IMR-90 (cell line): Measurements from ENCODE around the gene HMGCS2.

ENCODE experiments used
- FOS ChIP-seq: fragments of 150-350 bp; IDR thresholded peaks from 2 replicates; pipeline ENCODE4 v1.6.1; 2016; ENCODE audit warnings: low read depth, low read length
- MAFK ChIP-seq: IDR thresholded peaks from 2 replicates; pipeline ENCODE4 v1.6.1; 2012; ENCODE audit warnings: low read depth, low read length, improper control_type of control experiment
- MAZ ChIP-seq: IDR thresholded peaks from 2 replicates; pipeline ENCODE4 v1.6.1; 2012; ENCODE audit warnings: low read depth, mild to moderate bottlenecking, low read length, improper control_type of control experiment, moderate library complexity, borderline replicate concordance
- MXI1 ChIP-seq: IDR thresholded peaks from 2 replicates; pipeline ENCODE4 v1.6.1; 2012; ENCODE audit warnings: low read depth, mild to moderate bottlenecking, low read length, moderate library complexity, borderline replicate concordance
- POLR2A ChIP-seq: IDR thresholded peaks from 2 replicates; pipeline ENCODE4 v1.6.1; 2012; ENCODE audit warnings: mild to moderate bottlenecking, low read depth, low read length
- RAD21 ChIP-seq: IDR thresholded peaks from 2 replicates; pipeline ENCODE4 v1.6.1; 2012; ENCODE audit warnings: low read length, improper control_type of control experiment
- RCOR1 ChIP-seq: IDR thresholded peaks from 2 replicates; pipeline ENCODE4 v1.6.1; 2012; ENCODE audit warnings: mild to moderate bottlenecking, low read length, improper control_type of control experiment; ENCODE audit not compliant: insufficient replicate concordance
- RFX5 ChIP-seq: IDR thresholded peaks from 2 replicates; pipeline ENCODE4 v1.8.0; 2012; ENCODE audit warnings: low read depth, mild to moderate bottlenecking, low read length, moderate library complexity
- SMC3 ChIP-seq: fragments of 150-350 bp; IDR thresholded peaks from 2 replicates; pipeline ENCODE4 v1.6.1; 2016; ENCODE audit warnings: low read depth, mild to moderate bottlenecking, antibody characterized with exemption, low read length, moderate library complexity
- USF2 ChIP-seq: fragments of 150-350 bp; IDR thresholded peaks from 2 replicates; pipeline ENCODE4 v1.6.1; 2017; ENCODE audit warnings: mild to moderate bottlenecking, antibody characterized with exemption, low read length, low read depth
- TF ChIP-seq, protein P1 (sequence below): conservative IDR thresholded peaks from 2 replicates; pipeline ENCODE4 v1.5.1; 2012; ENCODE audit warnings: mild to moderate bottlenecking, low read depth, low read length, improper control_type of control experiment

DNA sequence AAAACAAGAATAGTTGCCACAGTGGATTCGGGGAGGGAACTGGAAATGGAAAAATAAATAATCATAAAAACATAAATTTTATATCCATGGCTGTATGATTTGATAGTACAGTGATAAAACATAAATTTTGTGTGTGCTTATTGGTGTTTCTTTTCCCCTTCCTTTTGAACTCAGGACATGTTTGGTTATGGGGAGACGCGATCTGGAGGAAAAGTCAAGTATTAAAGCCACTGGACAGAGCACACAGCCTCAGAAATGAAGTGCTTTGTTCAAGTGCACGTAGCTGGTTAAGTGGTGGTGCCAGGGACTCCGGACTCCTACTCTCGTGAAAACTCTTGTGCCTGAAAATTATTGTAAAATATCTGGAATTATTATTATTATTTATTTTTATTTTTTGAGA, 9.7 kb upstream of the HMGCS2 start:
- TF ChIP-seq RAD21 (no peak), MAZ (no peak), POLR2A (no peak), USF2 (no peak), MXI1 (no peak), RCOR1 (no peak), RFX5 (no peak), FOS (no peak), MAFK (no peak), SMC3 (no peak)
- TF ChIP-seq, protein P1, sequence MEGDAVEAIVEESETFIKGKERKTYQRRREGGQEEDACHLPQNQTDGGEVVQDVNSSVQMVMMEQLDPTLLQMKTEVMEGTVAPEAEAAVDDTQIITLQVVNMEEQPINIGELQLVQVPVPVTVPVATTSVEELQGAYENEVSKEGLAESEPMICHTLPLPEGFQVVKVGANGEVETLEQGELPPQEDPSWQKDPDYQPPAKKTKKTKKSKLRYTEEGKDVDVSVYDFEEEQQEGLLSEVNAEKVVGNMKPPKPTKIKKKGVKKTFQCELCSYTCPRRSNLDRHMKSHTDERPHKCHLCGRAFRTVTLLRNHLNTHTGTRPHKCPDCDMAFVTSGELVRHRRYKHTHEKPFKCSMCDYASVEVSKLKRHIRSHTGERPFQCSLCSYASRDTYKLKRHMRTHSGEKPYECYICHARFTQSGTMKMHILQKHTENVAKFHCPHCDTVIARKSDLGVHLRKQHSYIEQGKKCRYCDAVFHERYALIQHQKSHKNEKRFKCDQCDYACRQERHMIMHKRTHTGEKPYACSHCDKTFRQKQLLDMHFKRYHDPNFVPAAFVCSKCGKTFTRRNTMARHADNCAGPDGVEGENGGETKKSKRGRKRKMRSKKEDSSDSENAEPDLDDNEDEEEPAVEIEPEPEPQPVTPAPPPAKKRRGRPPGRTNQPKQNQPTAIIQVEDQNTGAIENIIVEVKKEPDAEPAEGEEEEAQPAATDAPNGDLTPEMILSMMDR, result no peak
